Small intestine (tissue), 7 donors: ENCODE data around the gene MTG2. TPM values are rescaled to one million over a fixed set of nuclear protein-coding genes. Genes with fewer than 3 reads are reported as not detected.

Source experiments
- DNase-seq, 2 donors: peaks; one replicate each; pipeline versions ENCODE4 v3.0.0 to v3.0.0-alpha.2; 2013
- FAIRE-seq: peaks from 2 replicates; lab custom pipeline; 2012; peaks lifted over from hg19 to GRCh38; lab: Jason Lieb, UNC
- H3K27ac ChIP-seq, 3 donors: one replicate each; pipeline ENCODE4 v1.5.1; 2013; ENCODE audit warnings: low read length in 2 of 3, mild to moderate bottlenecking in 2 of 3, control low read depth in 1 of 3, inconsistent platforms in 1 of 3, low read depth in 1 of 3, moderate library complexity in 1 of 3
- H3K27me3 ChIP-seq, 3 donors: one replicate each; pipeline ENCODE4 v1.6.1; 2013; ENCODE audit warnings: low read length in 3 of 3, inconsistent platforms in 1 of 3; ENCODE audit not compliant: control insufficient read depth in 3 of 3, insufficient read depth in 3 of 3
- H3K36me3 ChIP-seq, 3 donors: one replicate each; pipeline ENCODE4 v1.6.1; 2013; ENCODE audit warnings: low read length in 3 of 3, inconsistent platforms in 1 of 3, low read depth in 1 of 3, mild to moderate bottlenecking in 1 of 3, moderate library complexity in 1 of 3; ENCODE audit not compliant: control insufficient read depth in 3 of 3, insufficient read depth in 2 of 3
- H3K4me1 ChIP-seq, 3 donors: one replicate each; pipeline ENCODE4 v1.6.1; 2013; ENCODE audit warnings: low read length in 2 of 3, inconsistent platforms in 1 of 3, low read depth in 1 of 3, mild to moderate bottlenecking in 1 of 3, moderate library complexity in 1 of 3; ENCODE audit not compliant: control insufficient read depth in 3 of 3, insufficient read depth in 2 of 3
- H3K4me3 ChIP-seq, 3 donors: one replicate each; pipeline ENCODE4 v1.5.1; 2013; ENCODE audit warnings: low read length in 3 of 3, control low read depth in 1 of 3, inconsistent platforms in 1 of 3, low read depth in 1 of 3, mild to moderate bottlenecking in 1 of 3, moderate library complexity in 1 of 3
- H3K9me3 ChIP-seq, 2 donors: one replicate each; pipeline ENCODE4 v1.6.1; 2013; ENCODE audit warnings: low read depth in 1 of 2, low read length in 1 of 2; ENCODE audit not compliant: control insufficient read depth in 2 of 2, insufficient read depth in 1 of 2
- WGBS, 3 donors: extraction: QIAGEN DNeasy Blood & Tissue Kit; methylation state at CpG; one replicate each; pipeline ENCODE4 v1.1.7; 2013; 5-methylcytosine and 5-hydroxymethylcytosine counted together
- polyA plus RNA-seq, 4 donors: library from polyadenylated mRNA; stranded (reverse) in 3 of 4; unstranded in 1 of 4; fragments of 200-250 nt in 3 of 4; fragments of 120-200 nt in 1 of 4; gene quantifications; one replicate each; pipeline versions ENCODE4 v1.2.1 to v1.2.3, GENCODE V29; 2013
- donor health status: healthy with polysubstance abuse.
- donor health status: control.
- donor health status: control.
- donor health status: Bipolar disorder and iron deficiency.
- donor health status: healthy.

MTG2 gene
- polyA plus RNA-seq, 4 donors = 24.9 to 39.4 (median 31.5) TPM

DNA sequence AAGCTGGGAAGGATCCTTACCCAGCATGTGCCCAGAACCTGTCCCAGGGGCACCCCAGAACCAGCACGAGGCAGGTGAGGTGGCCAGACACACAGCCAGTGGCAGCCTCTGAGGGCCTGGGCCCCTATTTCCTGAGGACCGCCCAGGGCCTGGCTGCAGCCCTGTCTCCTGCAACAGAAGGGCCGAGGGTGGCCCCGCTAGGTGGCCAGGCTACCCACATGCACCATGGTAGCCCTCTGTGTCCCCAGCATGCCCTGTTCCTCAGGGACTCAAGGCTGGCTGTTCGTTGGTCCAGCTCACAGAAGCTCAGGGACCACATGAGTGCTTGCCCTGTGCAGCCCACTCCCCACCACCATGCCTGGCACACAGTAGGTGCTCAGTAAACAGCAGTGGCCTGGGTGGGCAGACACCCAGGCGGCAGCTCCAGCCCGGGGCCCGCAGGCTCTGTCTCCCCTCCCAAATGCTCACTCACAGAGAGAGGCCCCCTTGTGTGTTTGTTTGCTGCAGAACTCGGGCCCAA, 29.0 kb downstream of the MTG2 start:
- H3K4me3 ChIP-seq = no peak overlapping the region
- peaks cover 0 to 3% (median 0%) of the 10 kb centered on the region in 3 donors for H3K36me3 ChIP-seq
- FAIRE-seq (no peak), DNase-seq (no peak)
- H3K27ac ChIP-seq = no peak overlapping the region
- H3K9me3 ChIP-seq = no peaks in the 10 kb centered on the region
- H3K27me3 ChIP-seq = peaks cover 0 to 53% (median 11%) of the 10 kb centered on the region in 3 donors
- 66 to 70% (median 67%) methylated on average over 9 of the region's 9 CpGs for WGBS, 3 donors
- H3K4me1 ChIP-seq = no peaks in the 10 kb centered on the region

DNA sequence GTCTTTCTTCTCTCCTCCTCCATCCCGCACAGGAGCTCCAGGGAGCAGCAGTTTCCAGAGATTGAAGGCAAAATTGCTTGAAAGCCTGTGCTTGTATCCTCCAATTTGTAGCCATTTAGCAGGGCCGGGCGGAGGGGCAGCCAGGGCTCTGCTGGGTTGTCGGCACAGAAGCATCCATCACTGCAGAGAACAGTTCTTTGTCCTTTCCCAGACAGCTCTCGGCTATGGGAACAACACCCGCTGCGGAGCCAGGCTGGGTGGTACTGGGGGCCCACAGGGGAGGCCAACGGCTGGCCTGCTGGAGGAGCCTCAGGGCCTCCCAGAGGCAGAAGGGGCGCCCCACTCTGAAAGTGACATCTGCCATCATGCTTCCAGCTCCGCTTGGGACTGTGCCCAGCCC, 29.5 kb downstream of the MTG2 start:
- H3K9me3 ChIP-seq = no peaks in the 10 kb centered on the region
- no peak overlapping the region for H3K27ac ChIP-seq
- H3K4me3 ChIP-seq = no peak overlapping the region
- FAIRE-seq (no peak), DNase-seq (no peak)
- 30 to 43% (median 33%) methylated on average over 10 of the region's 10 CpGs for WGBS, 3 donors
- H3K36me3 ChIP-seq = peaks cover 0 to 3% (median 0%) of the 10 kb centered on the region in 3 donors
- peaks cover 0 to 57% (median 11%) of the 10 kb centered on the region in 3 donors for H3K27me3 ChIP-seq
- no peaks in the 10 kb centered on the region for H3K4me1 ChIP-seq

GRCh38 chr20:62214067-62214466, 31.2 kb downstream of the MTG2 start:
- Histone ChIP-seq H3K4me3 (no peak overlapping the region), H3K4me1 (no peaks in the 10 kb centered on the region), H3K27ac (no peak overlapping the region), H3K36me3 (no peaks in the 10 kb centered on the region), H3K27me3 (peaks cover 7 to 69% (median 14%) of the 10 kb centered on the region in 3 donors), H3K9me3 (no peaks in the 10 kb centered on the region)
- DNase-seq (no peak), FAIRE-seq (no peak)
- WGBS, 3 donors = 26 to 44% (median 31%) methylated on average over 12 of the region's 12 CpGs

DNA sequence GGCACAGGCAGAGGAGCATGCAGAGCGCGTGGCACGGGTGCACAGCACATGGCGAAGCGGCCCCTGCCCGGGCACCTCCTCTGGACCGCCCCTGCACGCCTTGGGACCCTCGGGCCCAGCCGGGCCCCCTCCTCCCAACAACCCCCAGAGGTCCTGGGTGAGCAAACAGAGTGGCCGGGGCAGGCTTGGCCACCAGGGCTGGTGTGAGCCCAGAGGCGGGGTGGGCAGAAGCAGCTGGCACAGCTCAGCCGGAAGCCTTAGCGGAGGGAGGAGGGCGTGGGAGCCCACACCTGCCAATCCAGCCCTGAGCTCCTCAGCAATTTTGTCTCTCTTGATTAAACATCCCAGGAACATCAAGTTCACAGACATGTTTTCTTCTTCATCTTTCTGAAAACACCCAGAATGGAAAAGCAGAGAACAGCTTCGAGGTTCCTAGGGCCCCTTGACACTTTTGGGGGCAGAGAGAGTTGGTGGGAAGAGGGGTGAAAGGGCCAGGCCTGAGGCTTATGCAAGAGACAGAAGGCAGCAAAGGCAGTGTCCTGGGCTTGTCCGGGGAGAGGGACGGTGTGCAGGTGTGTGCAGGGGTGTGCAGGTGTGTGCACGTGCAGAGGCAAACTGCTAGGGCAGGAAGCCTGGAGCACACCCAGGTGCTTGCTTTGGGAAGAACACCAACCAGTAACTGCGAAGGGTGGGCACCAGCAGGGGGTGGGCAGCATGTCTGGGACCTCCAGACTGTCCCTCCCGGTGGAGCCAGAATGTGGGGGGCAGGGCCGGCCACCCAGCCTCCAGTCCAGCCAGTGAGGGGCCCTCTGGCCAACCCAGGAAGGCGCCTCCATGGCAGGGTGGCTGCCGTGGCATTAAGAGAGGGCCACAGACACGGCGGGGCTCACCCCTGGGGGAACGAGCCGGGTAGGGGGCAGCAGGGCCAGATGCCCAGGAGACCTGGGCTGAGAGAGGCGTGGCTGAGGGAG, 32.5 kb downstream of the MTG2 start:
- WGBS, 3 donors = 50 to 77% (median 61%) methylated on average over 29 of the region's 29 CpGs
- peaks cover 0 to 3% (median under 1%) of the 10 kb centered on the region in 3 donors for H3K4me1 ChIP-seq
- DNase-seq = no peak
- H3K9me3 ChIP-seq = no peaks in the 10 kb centered on the region
- no peak overlapping the region for H3K27ac ChIP-seq
- H3K27me3 ChIP-seq = peaks cover 11 to 64% (median 16%) of the 10 kb centered on the region in 3 donors
- no peak overlapping the region for H3K4me3 ChIP-seq
- no peaks in the 10 kb centered on the region for H3K36me3 ChIP-seq
- no peak for FAIRE-seq

DNA sequence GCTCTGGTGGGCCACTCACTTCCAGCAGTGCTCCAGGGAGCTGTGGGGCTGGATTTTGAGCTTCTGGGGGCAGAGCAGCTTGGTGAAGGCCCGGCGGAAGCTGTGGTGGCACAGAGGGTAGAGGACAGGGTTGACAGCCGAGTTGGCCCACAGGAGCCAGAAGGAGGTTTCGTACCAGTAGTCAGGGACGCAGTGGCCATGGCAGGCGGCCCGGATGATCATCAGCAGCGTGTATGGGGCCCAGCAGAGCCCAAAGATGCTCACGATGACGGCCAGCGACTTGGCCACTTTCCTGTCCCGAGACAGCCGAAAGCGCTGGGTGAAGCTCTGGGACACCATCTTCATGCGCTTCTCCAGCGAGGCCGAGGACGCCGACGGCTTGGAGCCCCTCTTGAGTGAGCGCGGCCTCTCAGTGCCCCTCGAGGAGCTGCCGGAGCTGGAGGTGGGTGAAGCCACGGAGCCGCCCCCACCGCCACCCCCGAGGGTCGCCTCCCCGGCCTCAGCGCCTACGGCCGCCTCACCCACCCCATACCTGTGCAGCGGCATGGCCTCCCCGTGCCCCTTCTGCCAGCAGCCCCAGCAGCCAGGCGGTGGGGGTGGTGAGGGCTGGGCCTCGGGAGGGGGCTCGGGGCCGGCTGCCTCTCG, 33.3 kb downstream of the MTG2 start:
- Histone ChIP-seq H3K9me3 (no peaks in the 10 kb centered on the region), H3K27ac (no peak overlapping the region), H3K4me3 (no peak overlapping the region), H3K36me3 (no peaks in the 10 kb centered on the region), H3K27me3 (peaks cover 18 to 64% (median 19%) of the 10 kb centered on the region in 3 donors), H3K4me1 (peaks cover 0 to 8% (median 3%) of the 10 kb centered on the region in 3 donors)
- FAIRE-seq = no peak
- WGBS, 3 donors = 78 to 84% (median 80%) methylated on average over 36 to 40 of the region's 40 CpGs
- no peak for DNase-seq

DNA sequence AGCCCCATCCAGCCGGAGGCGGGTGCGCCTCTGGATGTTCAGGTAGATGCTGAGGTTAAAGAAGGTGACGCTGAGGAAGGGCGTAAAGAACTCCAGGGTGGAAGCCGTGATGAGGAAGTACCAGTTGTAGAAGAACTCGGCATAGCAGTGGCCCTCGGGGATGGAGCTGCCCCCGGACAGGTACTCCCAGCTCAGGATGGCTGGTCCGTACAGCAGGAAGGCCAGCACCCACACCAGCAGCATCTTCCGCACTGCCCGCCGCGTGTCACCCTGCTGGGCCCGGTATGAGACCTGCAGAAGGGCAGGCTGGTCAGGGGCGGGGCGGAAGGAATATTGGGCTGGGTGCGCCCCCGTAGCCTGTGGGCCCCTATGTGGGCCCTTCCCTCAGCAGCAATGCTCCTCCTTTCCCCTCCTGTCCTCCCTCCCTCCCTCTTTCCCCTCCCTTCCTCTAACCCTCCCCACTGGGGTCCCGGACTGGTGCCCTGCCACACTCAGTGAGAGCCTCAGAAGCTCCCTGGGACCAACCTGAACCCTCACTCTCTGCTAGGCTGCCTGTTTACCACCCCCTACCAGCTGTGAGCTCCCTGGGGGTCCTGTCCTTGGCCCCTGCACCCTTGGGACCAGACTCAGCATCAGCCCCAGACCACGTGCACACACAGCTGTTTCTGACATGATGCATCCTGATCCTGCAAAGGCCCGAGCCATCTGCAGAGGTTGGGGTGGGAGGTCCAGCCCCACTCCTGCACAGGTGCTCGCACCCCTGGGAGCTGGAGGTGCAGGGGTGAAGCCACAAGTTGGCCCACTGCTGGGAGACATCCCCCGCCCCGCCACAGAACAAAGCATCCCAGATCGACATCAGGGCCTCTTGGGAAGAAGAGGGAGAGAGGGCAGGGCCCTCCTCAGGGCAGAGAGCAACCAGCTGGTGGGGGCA, 34.1 kb downstream of the MTG2 start:
- peaks cover 0 to 8% (median 3%) of the 10 kb centered on the region in 3 donors for H3K4me1 ChIP-seq
- H3K4me3 ChIP-seq = no peak overlapping the region
- WGBS, 3 donors = 62 to 71% (median 68%) methylated on average over 25 to 26 of the region's 26 CpGs
- peaks cover 22 to 65% (median 22%) of the 10 kb centered on the region in 3 donors for H3K27me3 ChIP-seq
- no peak for FAIRE-seq
- H3K9me3 ChIP-seq = no peaks in the 10 kb centered on the region
- H3K36me3 ChIP-seq = no peaks in the 10 kb centered on the region
- no peak overlapping the region for H3K27ac ChIP-seq
- DNase-seq = no peak

DNA sequence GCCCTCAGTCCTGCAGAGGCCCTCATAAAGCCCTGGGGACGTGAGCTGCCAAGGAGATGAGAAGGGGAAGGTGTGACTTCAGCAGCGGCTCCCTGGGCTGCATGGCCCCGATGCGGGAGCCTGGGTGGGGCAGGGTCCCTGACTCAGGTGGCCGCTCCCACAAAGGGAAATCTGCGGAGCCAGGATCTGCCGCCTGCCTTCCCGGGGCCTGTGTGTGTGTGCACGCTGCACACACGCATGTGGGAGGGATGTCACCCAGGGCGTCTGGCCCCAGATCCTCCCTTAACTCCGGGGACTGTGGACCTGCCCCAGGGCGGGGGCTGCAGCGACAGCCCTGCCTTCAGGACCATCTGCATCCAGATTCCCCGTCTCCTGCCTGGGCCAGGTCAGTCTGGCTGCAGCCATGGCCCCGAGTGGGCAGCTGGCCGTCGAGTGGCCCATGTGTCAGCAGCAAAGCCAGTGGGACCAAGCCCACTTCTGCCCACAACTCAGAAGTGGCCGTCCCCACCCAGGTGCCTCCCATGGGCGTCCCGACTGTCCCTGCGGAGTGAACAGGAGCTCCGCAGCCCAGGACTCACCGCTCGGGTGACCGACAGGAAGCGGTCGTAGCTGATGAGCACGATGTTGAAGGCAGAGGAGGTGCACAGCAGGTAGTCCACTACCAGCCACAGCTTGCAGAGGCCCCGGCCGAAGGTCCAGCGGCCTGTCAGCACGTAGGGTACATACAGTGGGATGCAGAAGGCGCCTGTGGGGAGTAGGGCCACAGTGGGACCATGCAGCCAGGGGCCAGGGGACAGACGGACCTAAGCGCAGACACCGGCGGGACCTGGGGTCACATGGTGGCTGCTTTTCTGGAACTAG, 35.3 kb downstream of the MTG2 start:
- H3K27me3 ChIP-seq = peaks cover 25 to 68% (median 30%) of the 10 kb centered on the region in 3 donors
- H3K27ac ChIP-seq = no peak overlapping the region
- no peaks in the 10 kb centered on the region for H3K9me3 ChIP-seq
- no peak for FAIRE-seq
- no peaks in the 10 kb centered on the region for H3K36me3 ChIP-seq
- WGBS, 3 donors = 47 to 61% (median 56%) methylated on average over 36 to 38 of the region's 38 CpGs
- DNase-seq = no peak
- H3K4me3 ChIP-seq = no peak overlapping the region
- peaks cover 0 to 8% (median 3%) of the 10 kb centered on the region in 3 donors for H3K4me1 ChIP-seq
